ACC112 (cell line): ENCODE measurements around the gene RPGRIP1.
"Not testable (repeated sequence)": the region's sequence is repeated elsewhere in the genome, so short reads cannot be mapped to it uniquely, and the experiment has no call there.

Experiments used
- H2AFZ ChIP-seq: fragments of 200-600 bp; sonication (generic); one replicate; pipeline ENCODE4 v1.6.0; 2017; ENCODE audit warnings: antibody characterized with exemption, low read length; ENCODE audit not compliant: unreplicated experiment
- H3K27ac ChIP-seq: fragments of 200-600 bp; sonication (generic); 2 replicates; pipeline ENCODE4 v1.5.1; 2014; ENCODE audit warnings: low read depth, mild to moderate bottlenecking, antibody characterized with exemption, low read length, moderate library complexity
- H3K27me3 ChIP-seq: fragments of 200-600 bp; sonication (generic); 2 replicates; pipeline ENCODE4 v1.6.1; 2014; ENCODE audit warnings: mild to moderate bottlenecking, antibody characterized with exemption, low read length, moderate library complexity, mixed read lengths; ENCODE audit not compliant: insufficient read depth
- H3K36me3 ChIP-seq: fragments of 200-600 bp; sonication (generic); 2 replicates; pipeline ENCODE4 v1.6.1; 2016; ENCODE audit warnings: mild to moderate bottlenecking, antibody characterized with exemption, low read length, moderate library complexity, mixed read lengths; ENCODE audit not compliant: insufficient read depth
- H3K4me1 ChIP-seq: fragments of 200-600 bp; sonication (generic); one replicate; pipeline ENCODE4 v1.6.1; 2016; ENCODE audit warnings: low read length, mixed read lengths; ENCODE audit not compliant: insufficient read depth, unreplicated experiment, control insufficient read depth
- H3K4me3 ChIP-seq: fragments of 200-600 bp; sonication (generic); 2 replicates; pipeline ENCODE4 v1.5.1; 2014; ENCODE audit warnings: mild to moderate bottlenecking, low read depth, low read length
- H3K79me2 ChIP-seq: fragments of 200-600 bp; sonication (generic); one replicate; pipeline ENCODE4 v1.6.0; 2016; ENCODE audit warnings: low read length; ENCODE audit not compliant: control insufficient read depth, unreplicated experiment, insufficient read depth

Gene RPGRIP1

DNA sequence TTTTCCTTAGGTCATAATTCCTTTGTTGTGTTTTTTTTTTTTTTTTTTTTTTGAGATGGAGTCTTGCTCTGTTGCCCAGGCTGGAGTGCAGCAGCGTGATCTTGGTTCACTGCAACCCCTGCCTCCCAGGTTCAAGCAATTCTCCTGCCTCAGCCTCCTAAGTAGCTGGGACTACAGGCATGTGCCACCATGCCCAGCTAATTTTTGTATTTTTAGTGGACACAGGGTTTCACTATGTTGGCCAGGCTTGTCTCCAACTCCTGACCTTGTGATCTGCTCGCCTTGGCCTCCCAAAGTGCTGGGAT, 22.9 kb downstream of the RPGRIP1 start:
- H3K36me3 ChIP-seq, H3K4me3 ChIP-seq, H3K27ac ChIP-seq, H3K79me2 ChIP-seq, H2AFZ ChIP-seq, H3K4me1 ChIP-seq: not testable (repeated sequence)
- H3K27me3 ChIP-seq = peaks cover 15% of the 10 kb centered on the region

DNA sequence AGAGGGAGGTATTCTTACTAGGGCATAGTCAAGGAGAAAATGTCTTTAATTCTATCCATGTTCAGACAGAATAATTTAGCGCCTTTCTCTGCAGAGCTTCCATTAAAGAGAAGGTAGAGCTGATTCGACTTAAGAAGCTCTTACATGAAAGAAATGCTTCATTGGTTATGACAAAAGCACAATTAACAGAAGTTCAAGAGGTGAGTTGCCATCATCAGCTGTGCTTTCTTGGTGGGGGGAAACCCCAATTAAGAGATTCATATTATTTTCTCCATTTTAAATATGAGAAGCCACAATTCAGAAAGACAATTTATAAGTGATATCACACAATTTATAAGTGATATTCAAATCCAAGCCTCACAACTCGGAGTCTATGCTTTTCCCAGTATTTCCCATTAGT, 27.8 kb downstream of the RPGRIP1 start:
- peaks cover 23% of the 10 kb centered on the region; the same call in 1 of the 2 replicates for H3K27me3 ChIP-seq
- H3K27ac ChIP-seq = no peak overlapping the region
- no peaks in the 10 kb centered on the region for H3K36me3 ChIP-seq
- no peak overlapping the region for H3K4me3 ChIP-seq
- no peaks in the 10 kb centered on the region for H3K4me1 ChIP-seq
- H3K79me2 ChIP-seq = no peaks in the 10 kb centered on the region
- H2AFZ ChIP-seq = peak overlapping the region; percentile 25

DNA sequence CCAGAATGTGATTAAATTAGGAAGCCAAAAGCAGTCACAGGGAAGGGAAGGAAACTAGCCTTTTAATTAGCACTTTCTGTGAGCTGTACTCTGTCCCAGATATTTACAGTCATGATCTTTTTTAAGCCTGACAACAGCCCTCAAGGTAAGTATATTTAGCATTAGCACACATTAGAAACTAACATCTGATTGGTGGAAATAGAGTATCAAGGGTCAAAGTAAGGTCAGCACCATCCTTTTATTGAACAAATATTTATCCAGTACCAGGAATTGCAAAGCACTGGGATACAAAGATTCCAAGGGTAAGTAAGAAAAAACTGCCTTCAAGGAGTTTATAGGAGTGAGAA, 28.2 kb downstream of the RPGRIP1 start:
- Histone ChIP-seq H3K27ac (no peak overlapping the region), H3K4me1 (no peaks in the 10 kb centered on the region), H3K4me3 (no peak overlapping the region), H3K36me3 (no peaks in the 10 kb centered on the region), H3K79me2 (no peaks in the 10 kb centered on the region), H2AFZ (peak overlapping the region; percentile 30), H3K27me3 (peaks cover 23% of the 10 kb centered on the region; the same call in 1 of the 2 replicates)

DNA sequence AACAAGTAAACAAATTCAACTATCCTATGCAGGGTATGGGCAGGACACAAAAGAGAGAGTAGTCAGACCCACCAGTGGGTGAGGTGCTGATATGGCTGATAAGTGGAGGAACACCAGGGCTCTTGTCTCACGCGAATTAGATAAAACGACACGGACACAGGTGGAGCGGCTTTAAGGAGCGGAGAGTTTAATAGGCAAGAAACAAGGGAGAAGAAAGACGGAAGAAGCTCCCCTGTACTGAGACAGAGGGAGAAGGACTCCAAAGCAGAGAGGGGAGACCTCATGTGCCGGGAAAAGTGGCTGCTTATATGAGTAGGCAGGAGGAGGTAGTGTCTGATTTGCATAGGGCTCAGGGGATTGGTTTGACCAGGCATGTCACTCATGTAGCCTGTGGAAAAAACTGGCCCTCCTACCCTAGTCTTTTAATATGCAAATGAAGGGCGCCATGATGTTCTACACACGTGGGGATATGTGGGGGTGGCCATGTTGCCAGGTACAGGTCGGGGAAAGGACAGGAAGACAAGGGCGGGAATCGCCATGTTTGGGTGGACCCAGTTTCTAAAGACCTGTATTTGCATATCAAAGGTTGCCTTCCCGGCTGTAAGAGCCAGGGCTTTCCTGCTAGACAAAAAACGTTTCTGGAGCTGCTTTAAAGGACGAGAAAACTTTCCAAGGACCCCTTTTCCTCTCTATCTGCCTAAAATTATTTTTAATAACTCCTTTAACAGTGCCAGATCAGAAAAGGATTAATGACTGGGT, 28.8 kb downstream of the RPGRIP1 start:
- H3K4me1 ChIP-seq = no peaks in the 10 kb centered on the region
- peak overlapping the region; percentile 30 for H2AFZ ChIP-seq
- H3K27ac ChIP-seq = no peak overlapping the region
- H3K36me3 ChIP-seq = no peaks in the 10 kb centered on the region
- H3K79me2 ChIP-seq = no peaks in the 10 kb centered on the region
- no peak overlapping the region for H3K4me3 ChIP-seq
- H3K27me3 ChIP-seq = peaks cover 23% of the 10 kb centered on the region; the same call in 1 of the 2 replicates

- no peak overlapping the region for H2AFZ ChIP-seq
- no peaks in the 10 kb centered on the region for H3K4me1 ChIP-seq
- peaks cover 23% of the 10 kb centered on the region; the same call in 1 of the 2 replicates for H3K27me3 ChIP-seq
- no peak overlapping the region for H3K27ac ChIP-seq
- no peak overlapping the region for H3K4me3 ChIP-seq
- H3K36me3 ChIP-seq = no peaks in the 10 kb centered on the region
- no peaks in the 10 kb centered on the region for H3K79me2 ChIP-seq
These were observed 29.4 kb downstream of the RPGRIP1 start for GRCh38 chr14:21309238-21309636.

GRCh38 chr14:21309956-21310355, 30.1 kb downstream of the RPGRIP1 start:
- H3K27ac ChIP-seq = no peak overlapping the region

DNA sequence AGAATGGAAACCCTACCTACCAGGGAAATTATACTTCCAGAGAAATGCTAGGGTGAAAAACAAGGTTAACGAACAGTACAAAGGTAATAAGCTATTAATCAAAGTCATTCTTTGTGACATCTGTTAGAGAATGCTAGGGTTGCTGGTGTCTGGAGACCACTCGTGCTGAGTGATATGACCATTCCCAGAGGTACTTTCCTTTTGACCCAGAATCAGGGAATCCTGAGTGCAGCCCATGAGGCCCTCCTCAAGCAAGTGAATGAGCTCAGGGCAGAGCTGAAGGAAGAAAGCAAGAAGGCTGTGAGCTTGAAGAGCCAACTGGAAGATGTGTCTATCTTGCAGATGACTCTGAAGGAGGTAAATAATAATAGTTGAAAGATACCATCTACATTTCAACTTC, 31.7 kb downstream of the RPGRIP1 start:
- Histone ChIP-seq H3K36me3 (no peaks in the 10 kb centered on the region), H2AFZ (no peak overlapping the region), H3K27me3 (peaks cover 23% of the 10 kb centered on the region; the same call in 1 of the 2 replicates), H3K79me2 (no peaks in the 10 kb centered on the region), H3K27ac (no peak overlapping the region), H3K4me3 (no peak overlapping the region), H3K4me1 (no peaks in the 10 kb centered on the region)

More at GRCh38 chr14:21309956-21310355, 30.1 kb downstream of the RPGRIP1 start:
- Histone ChIP-seq H3K27me3 (peaks cover 23% of the 10 kb centered on the region; the same call in 1 of the 2 replicates), H3K4me1 (no peaks in the 10 kb centered on the region), H3K36me3 (no peaks in the 10 kb centered on the region), H2AFZ (no peak overlapping the region), H3K4me3 (no peak overlapping the region), H3K79me2 (no peaks in the 10 kb centered on the region)

GRCh38 chr14:21313512-21313911, 33.6 kb downstream of the RPGRIP1 start:
- Histone ChIP-seq H3K27ac (no peak overlapping the region), H3K36me3 (no peaks in the 10 kb centered on the region), H3K4me3 (no peak overlapping the region), H3K4me1 (no peaks in the 10 kb centered on the region), H2AFZ (no peak overlapping the region), H3K79me2 (no peaks in the 10 kb centered on the region), H3K27me3 (peaks cover 15% of the 10 kb centered on the region)

GRCh38 chr14:21317398-21317797, 37.5 kb downstream of the RPGRIP1 start:
- H3K4me3 ChIP-seq = no peak overlapping the region
- H3K4me1 ChIP-seq = no peaks in the 10 kb centered on the region
- H2AFZ ChIP-seq = no peak overlapping the region
- H3K36me3 ChIP-seq = no peaks in the 10 kb centered on the region
- H3K79me2 ChIP-seq = no peaks in the 10 kb centered on the region
- H3K27ac ChIP-seq = no peak overlapping the region
- peaks cover 11% of the 10 kb centered on the region for H3K27me3 ChIP-seq

GRCh38 chr14:21320913-21321312, 41.0 kb downstream of the RPGRIP1 start:
- Histone ChIP-seq H3K36me3 (no peaks in the 10 kb centered on the region), H3K4me3 (no peak overlapping the region), H3K27ac (no peak overlapping the region), H3K4me1 (no peaks in the 10 kb centered on the region), H3K27me3 (peaks cover 32% of the 10 kb centered on the region), H3K79me2 (no peaks in the 10 kb centered on the region), H2AFZ (no peak overlapping the region)

DNA sequence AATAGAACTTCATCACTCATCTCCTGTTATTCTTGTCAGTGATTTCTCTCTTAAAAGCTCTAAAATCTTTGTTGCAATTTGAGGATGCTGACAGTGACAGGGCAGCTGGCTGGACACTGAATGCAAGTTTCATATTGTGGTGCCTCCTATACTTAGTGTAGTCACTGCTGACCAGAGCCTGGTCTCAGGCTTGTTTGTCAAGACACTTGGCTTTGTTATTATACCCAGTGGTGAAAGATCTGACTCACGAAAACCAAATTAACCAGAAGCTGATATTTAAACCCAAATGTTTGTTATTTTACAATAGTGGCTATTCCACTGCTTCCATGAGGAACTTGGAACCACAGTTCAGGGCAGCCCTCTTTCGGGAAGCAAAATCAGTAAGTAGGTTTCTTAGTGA, 42.8 kb downstream of the RPGRIP1 start:
- H3K27me3 ChIP-seq = peaks cover 27% of the 10 kb centered on the region
- no peak overlapping the region for H3K4me3 ChIP-seq
- no peaks in the 10 kb centered on the region for H3K79me2 ChIP-seq
- no peaks in the 10 kb centered on the region for H3K4me1 ChIP-seq
- no peaks in the 10 kb centered on the region for H3K36me3 ChIP-seq
- no peak overlapping the region for H3K27ac ChIP-seq
- H2AFZ ChIP-seq = no peak overlapping the region
